ENCODE results near the gene AGFG1.

AGFG1 gene

DNA sequence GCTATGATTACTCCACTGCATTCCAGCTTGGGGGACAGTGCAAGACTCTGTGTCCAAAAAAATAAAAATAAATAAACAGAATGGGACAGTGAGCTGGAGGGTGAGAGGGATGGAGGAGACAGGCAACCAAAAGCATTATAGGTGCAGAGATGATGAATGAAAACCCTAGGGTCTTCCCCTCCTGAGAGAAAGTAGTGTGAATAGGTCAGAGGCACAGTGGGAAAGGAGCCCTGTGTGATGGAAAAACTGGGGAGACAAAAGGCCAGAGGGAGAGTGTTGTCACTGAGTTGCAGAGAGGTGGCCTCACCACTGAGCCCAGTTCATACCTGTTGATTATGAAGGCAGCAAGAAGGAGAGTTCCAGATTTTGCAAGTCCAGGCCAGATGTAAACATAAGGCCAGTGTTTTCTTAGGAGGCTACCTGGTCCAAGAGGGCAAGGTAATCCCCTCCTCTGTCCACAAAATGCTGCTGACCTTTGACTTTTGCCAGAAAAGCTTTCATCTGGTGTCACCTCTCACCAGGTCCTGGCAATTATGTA, 17.6 kb upstream of the AGFG1 start:
- H3K27ac ChIP-seq = no peak overlapping the region
- TF ChIP-seq, protein P1, sequence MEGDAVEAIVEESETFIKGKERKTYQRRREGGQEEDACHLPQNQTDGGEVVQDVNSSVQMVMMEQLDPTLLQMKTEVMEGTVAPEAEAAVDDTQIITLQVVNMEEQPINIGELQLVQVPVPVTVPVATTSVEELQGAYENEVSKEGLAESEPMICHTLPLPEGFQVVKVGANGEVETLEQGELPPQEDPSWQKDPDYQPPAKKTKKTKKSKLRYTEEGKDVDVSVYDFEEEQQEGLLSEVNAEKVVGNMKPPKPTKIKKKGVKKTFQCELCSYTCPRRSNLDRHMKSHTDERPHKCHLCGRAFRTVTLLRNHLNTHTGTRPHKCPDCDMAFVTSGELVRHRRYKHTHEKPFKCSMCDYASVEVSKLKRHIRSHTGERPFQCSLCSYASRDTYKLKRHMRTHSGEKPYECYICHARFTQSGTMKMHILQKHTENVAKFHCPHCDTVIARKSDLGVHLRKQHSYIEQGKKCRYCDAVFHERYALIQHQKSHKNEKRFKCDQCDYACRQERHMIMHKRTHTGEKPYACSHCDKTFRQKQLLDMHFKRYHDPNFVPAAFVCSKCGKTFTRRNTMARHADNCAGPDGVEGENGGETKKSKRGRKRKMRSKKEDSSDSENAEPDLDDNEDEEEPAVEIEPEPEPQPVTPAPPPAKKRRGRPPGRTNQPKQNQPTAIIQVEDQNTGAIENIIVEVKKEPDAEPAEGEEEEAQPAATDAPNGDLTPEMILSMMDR (conservative IDR thresholded peaks at IDR 0.05) = no peak

DNA sequence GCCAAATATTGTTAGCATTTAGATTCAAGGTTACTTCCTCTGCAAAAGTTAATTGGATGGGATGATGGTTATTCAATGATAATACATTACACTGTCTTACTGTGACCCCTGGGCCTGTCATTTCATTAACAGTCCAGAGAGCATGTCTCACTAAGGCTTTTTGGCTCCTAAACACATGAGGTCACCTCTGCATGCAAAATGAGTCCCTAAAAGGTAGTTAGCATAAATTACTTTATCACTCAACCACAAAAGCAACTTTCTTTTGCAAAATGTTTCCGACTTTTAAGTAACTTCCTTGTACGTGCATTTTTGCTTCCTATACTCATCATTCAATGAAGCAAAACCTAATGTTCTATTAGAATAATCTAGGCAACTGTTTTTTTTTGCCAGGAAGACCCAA, 16.8 kb upstream of the AGFG1 start:
- TF ChIP-seq, protein P1 (conservative IDR thresholded peaks at IDR 0.05) = no peak
- no peak overlapping the region for H3K27ac ChIP-seq

DNA sequence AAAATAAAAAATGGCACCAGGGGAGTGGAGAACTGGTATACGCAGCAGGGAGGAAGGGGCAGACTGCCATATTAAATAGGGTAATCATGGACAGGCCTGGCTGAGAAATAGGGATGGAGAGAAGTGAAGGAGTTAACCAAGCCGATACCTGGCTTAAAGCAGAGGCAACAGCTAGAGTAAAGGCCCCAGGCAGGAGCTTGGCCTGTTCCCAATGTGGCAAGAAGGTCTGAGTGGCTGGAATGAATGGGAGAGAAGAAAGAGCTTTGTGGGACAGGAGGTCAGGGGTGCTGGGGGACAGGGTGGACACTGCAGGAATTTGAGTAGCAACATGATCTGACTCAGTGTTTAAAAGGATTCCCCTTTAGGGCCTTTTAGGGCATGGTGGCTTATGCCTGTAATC, 15.9 kb upstream of the AGFG1 start:
- TF ChIP-seq, protein P1 (conservative IDR thresholded peaks at IDR 0.05) = no peak
- H3K27ac ChIP-seq = no peak overlapping the region

DNA sequence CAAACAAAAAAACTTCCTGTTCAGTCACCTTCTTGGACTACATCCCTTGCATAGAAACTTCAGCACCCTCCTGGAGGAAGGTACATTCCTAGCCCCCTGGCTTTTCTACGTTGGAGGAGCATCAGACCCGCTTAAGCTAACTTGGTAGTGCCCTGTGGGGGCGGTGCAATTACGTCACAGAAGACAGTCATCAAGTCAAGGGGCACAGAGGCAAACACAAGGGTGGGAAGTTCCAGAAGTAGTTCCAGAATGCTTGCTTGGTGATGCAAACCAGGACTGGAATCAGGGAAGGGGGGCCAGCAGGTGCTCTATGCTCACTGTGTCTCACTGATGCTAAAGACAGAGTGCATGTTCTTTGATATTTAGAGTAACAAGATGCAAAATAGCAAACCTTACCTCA, 15.2 kb upstream of the AGFG1 start:
- no peak overlapping the region for H3K27ac ChIP-seq
- TF ChIP-seq, protein P1 (conservative IDR thresholded peaks at IDR 0.05) = no peak

DNA sequence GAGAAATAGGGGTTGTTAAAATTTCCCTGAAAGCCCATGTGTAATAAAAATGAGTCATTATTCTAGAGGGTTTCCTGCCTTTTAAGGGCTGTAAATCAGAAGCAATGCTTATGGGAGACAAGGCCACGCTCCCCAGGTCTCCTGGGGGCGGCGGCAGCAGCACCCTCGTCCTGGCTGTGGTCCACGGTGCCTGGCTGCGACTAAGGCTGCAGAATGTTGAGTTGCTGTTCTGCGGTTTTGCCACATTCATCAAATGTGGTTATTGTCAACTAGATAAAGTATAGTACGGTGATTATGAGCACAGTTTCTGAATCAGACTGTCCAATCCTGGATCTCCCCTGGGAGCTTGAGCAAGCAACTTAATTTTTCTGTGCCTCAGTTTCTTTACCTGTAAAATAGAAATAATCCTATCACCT, 11.9 kb upstream of the AGFG1 start:
- H3K27ac ChIP-seq = no peak overlapping the region
- TF ChIP-seq, protein P1 (conservative IDR thresholded peaks at IDR 0.05) = no peak

DNA sequence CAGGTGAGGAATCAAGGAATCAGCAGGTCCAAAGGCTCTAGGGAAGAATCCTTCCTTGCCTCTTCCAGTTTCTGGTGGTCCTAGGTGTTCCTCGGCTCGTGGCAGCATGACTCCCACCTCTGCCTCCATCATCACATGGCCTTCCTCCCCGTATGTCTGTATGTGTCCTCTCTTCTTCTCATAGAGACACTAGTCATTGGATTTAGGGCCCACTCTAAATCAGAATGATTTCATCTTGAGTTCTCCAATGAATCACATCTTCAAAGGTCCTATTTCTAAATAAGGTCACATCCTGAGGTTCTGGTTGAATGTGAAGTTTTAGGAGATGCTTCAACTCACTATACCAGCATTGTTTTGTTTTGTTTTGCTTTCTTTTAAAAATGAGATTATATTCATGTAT, 11.1 kb upstream of the AGFG1 start:
- TF ChIP-seq, protein P1 (conservative IDR thresholded peaks at IDR 0.05) = no peak
- no peak overlapping the region for H3K27ac ChIP-seq

DNA sequence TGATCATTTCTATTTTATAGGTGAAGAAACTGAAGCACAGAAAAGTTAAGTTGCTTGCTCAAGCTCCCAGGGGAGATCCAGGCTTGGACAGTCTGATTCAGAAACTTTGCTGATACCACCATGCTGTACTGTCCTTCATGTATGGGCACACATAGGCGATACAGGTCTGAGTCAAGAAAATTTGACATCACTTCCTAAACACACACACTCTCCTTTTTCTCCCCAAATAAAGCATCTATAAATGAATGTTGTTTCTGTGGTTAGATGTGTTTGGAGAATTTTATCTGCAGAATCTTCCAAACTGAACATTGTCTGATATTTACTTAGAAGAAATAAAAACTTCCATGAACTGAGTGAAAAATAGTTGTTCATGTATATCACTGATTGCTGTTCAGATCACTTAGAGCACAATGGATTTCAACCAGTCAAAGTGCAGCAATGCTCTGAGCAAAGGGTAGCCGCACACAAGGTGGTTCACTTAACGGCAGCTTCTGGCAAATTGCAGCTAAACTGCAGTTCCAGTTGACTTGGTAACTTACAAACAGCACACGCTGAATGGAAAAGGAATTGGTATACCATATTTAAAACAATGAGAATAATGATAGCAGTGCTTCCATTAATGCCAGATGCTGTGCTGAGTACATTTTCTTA, 10.0 kb upstream of the AGFG1 start:
- TF ChIP-seq, protein P1 (conservative IDR thresholded peaks at IDR 0.05) = no peak
- no peak overlapping the region for H3K27ac ChIP-seq

Data from VCaP (cell line).